ENCODE data around the gene ABHD14A. TPM values are rescaled to one million over a fixed set of nuclear protein-coding genes. Genes with fewer than 3 reads are reported as not detected.
A peak's percentile ranks its signal among the peaks of the same experiment; 100 is the strongest.

The ABHD14A gene
- total and polyA plus RNA-seq, 10 donors, result 8.7 to 26.7 (median 15.0) TPM

- Histone ChIP-seq H3K4me3 (peak within 1 kb of the TSS; percentile 41 to 86 (median 56)), H3K27me3 (replicated peaks in 1 of 7) (peaks cover 0 to 18% (median 0%) of the 10 kb centered on the region in 7 donors), H3K27ac (peak within 1 kb of the TSS; percentile 60 to 90 (median 86)), H3K9me3 (no peaks in the 10 kb centered on the region), H3K36me3 (peaks cover 0 to 10% (median 0%) of the 10 kb centered on the region in 6 donors), H3K4me1 (peaks cover 1 to 77% (median 33%) of the 10 kb centered on the region in 6 donors)
- TF ChIP-seq POLR2A (IDR thresholded peaks at IDR 0.05) (no peak), POLR2AphosphoS5 (IDR thresholded peaks at IDR 0.05) (peak; percentile 37 to 72 (median 67))
- 1 to 3% (median 1%) methylated on average over 10 to 81 of the region's 90 CpGs for WGBS, 5 donors
- DNase-seq, result no peak
- intact Hi-C loops (cut with DNase I; ENCODE audit: low total_unique reads), result no loop called here
These were observed 7.3 kb upstream of the ABHD14A start, which contains the start of gene PCBP4 for GRCh38 chr3:51967384-51968169. PCBP4 (minus strand) TSS chr3:51967454; CDS start chr3:51961240, 6,214 bp downstream.

- TF ChIP-seq POLR2A (IDR thresholded peaks at IDR 0.05) (no peak), CTCF (IDR thresholded peaks at IDR 0.05 in 8 of 11, conservative IDR thresholded peaks at IDR 0.05 in 3 of 11) (no peak), POLR2AphosphoS5 (IDR thresholded peaks at IDR 0.05) (no peak)
- H3K27ac ChIP-seq, result peak overlapping the region; percentile 60 to 90 (median 86)
- DNase-seq, result no peak
- peaks cover 0 to 10% (median 0%) of the 10 kb centered on the region in 6 donors for H3K36me3 ChIP-seq
- H3K4me1 ChIP-seq, result peaks cover 8 to 78% (median 40%) of the 10 kb centered on the region in 6 donors
- WGBS, 5 donors, result 19 to 29% (median 23%) methylated on average over 8 to 11 of the region's 11 CpGs
- H3K4me3 ChIP-seq, result peak overlapping the region; percentile 27 to 86 (median 56)
- intact Hi-C loops (cut with DNase I; ENCODE audit: low total_unique reads), result no loop called here
- peaks cover 0 to 18% (median 0%) of the 10 kb centered on the region in 7 donors for H3K27me3 ChIP-seq (replicated peaks in 1 of 7)
- no peaks in the 10 kb centered on the region for H3K9me3 ChIP-seq
These were observed 6.6 kb upstream of the ABHD14A start for GRCh38 chr3:51968170-51968775.

- Histone ChIP-seq H3K27me3 (replicated peaks in 1 of 7) (peaks cover 0 to 18% (median 0%) of the 10 kb centered on the region in 7 donors), H3K4me1 (peaks cover 10 to 86% (median 47%) of the 10 kb centered on the region in 6 donors), H3K36me3 (peaks cover 0 to 10% (median 0%) of the 10 kb centered on the region in 6 donors), H3K9me3 (no peaks in the 10 kb centered on the region), H3K27ac (peak overlapping the region in 3 of 8 donors; percentile 86 to 90 (median 89)), H3K4me3 (no peak overlapping the region)
- no peak for DNase-seq
- WGBS, 5 donors, result 88 to 92% (median 91%) methylated on average over 4 to 6 of the region's 6 CpGs
- no peak for TF ChIP-seq POLR2AphosphoS5 (IDR thresholded peaks at IDR 0.05)
- no peak for TF ChIP-seq POLR2A (IDR thresholded peaks at IDR 0.05)
- no peak for TF ChIP-seq CTCF (IDR thresholded peaks at IDR 0.05 in 8 of 11, conservative IDR thresholded peaks at IDR 0.05 in 3 of 11)
- intact Hi-C loops (cut with DNase I; ENCODE audit: low total_unique reads), result no loop called here
These were observed 5.8 kb upstream of the ABHD14A start for GRCh38 chr3:51968883-51969678.

GRCh38 chr3:51969841-51970240 lies 5.0 kb upstream of the ABHD14A start:
- H3K27me3 ChIP-seq (replicated peaks in 1 of 7), result peaks cover 0 to 18% (median 0%) of the 10 kb centered on the region in 7 donors
- H3K36me3 ChIP-seq, result peaks cover 0 to 10% (median 0%) of the 10 kb centered on the region in 6 donors
- no peak for TF ChIP-seq POLR2AphosphoS5 (IDR thresholded peaks at IDR 0.05)
- TF ChIP-seq POLR2A (IDR thresholded peaks at IDR 0.05), result no peak
- no peak overlapping the region for H3K4me3 ChIP-seq
- H3K27ac ChIP-seq, result no peak overlapping the region
- no peak for DNase-seq
- H3K9me3 ChIP-seq, result no peaks in the 10 kb centered on the region
- H3K4me1 ChIP-seq, result peaks cover 17 to 87% (median 54%) of the 10 kb centered on the region in 6 donors
- WGBS, 5 donors, result 77 to 89% (median 84%) methylated on average over 4 of the region's 4 CpGs
- intact Hi-C loops (cut with DNase I; ENCODE audit: low total_unique reads), result no loop called here

Data from spleen (tissue), 11 donors.